HS-5 (cell line): ENCODE results near the gene SIX2.

Source experiments
- DNase-seq: peaks from one replicate; pipeline ENCODE4 v3.0.0-alpha.2; 2012; ENCODE audit warnings: low read depth

Gene SIX2

GRCh38 chr2:45001869-45002385 is 7.3 kb downstream of the SIX2 start:
- DNase-seq: no peak

- DNase-seq: no peak
Measured at GRCh38 chr2:45000921-45001868, 8.1 kb downstream of the SIX2 start.

- no peak for DNase-seq
Measured at GRCh38 chr2:45000341-45000901, 8.8 kb downstream of the SIX2 start.

GRCh38 chr2:44999540-44999939 is 9.7 kb downstream of the SIX2 start:
- no peak for DNase-seq

- DNase-seq: no peak
Measured at GRCh38 chr2:44997963-44998362, 11.3 kb downstream of the SIX2 start.

- no peak for DNase-seq
Measured at GRCh38 chr2:44996356-44996755, 12.9 kb downstream of the SIX2 start.

GRCh38 chr2:44994377-44994776 is 14.9 kb downstream of the SIX2 start:
- DNase-seq: no peak

- no peak for DNase-seq
Measured at GRCh38 chr2:44989176-44989575, 20.1 kb downstream of the SIX2 start.

- DNase-seq: no peak
Measured at GRCh38 chr2:44983836-44984604, 25.2 kb downstream of the SIX2 start.

- no peak for DNase-seq
Measured at GRCh38 chr2:44981714-44982108, 27.5 kb downstream of the SIX2 start.

GRCh38 chr2:44980751-44981713 is 28.2 kb downstream of the SIX2 start:
- DNase-seq: no peak

GRCh38 chr2:44979581-44979980 is 29.7 kb downstream of the SIX2 start:
- DNase-seq: no peak

GRCh38 chr2:44975571-44976450 is 33.4 kb downstream of the SIX2 start:
- no peak for DNase-seq

- DNase-seq: no peak
Measured at GRCh38 chr2:44974064-44974715, 35.1 kb downstream of the SIX2 start.

GRCh38 chr2:44972771-44973535 is 36.3 kb downstream of the SIX2 start:
- no peak for DNase-seq

GRCh38 chr2:44970846-44971450 is 38.3 kb downstream of the SIX2 start:
- no peak for DNase-seq

GRCh38 chr2:44969936-44970335 is 39.3 kb downstream of the SIX2 start:
- DNase-seq: no peak

- no peak for DNase-seq
Measured at GRCh38 chr2:44967727-44968432, 41.4 kb downstream of the SIX2 start.
